Peyer's patch (tissue), 4 donors: Measurements from ENCODE around the gene TSPYL2. TPM values are rescaled to one million over a fixed set of nuclear protein-coding genes. Genes with fewer than 3 reads are reported as not detected.

Experiments
- DNase-seq, 3 donors: peaks; one replicate each; pipeline ENCODE4 v3.0.0-alpha.2; 2017 to 2019
- H3K27ac ChIP-seq, 4 donors: fragments of 200-600 bp; sonication (generic); one replicate each; pipeline ENCODE4 v1.5.1; 2016 to 2019
- H3K27me3 ChIP-seq, 2 donors: fragments of 200-600 bp; sonication (generic); one replicate each; pipeline ENCODE4 v1.5.1; 2019
- H3K36me3 ChIP-seq, 3 donors: fragments of 200-600 bp; sonication (generic); one replicate each; pipeline ENCODE4 v1.5.1; 2016 to 2019
- H3K4me1 ChIP-seq, 4 donors: fragments of 200-600 bp; sonication (generic); one replicate each; pipeline ENCODE4 v1.5.1; 2016 to 2019
- H3K4me3 ChIP-seq, 4 donors: fragments of 200-600 bp; sonication (generic); 1 replicate in 3 of 4; 2 replicates in 1 of 4; pipeline ENCODE4 v1.5.1; 2016 to 2019; ENCODE audit warnings: mild to moderate bottlenecking in 1 of 4
- H3K9me3 ChIP-seq, 4 donors: fragments of 200-600 bp; sonication (generic); one replicate each; pipeline ENCODE4 v1.5.1; 2016 to 2019; ENCODE audit warnings: mild to moderate bottlenecking in 1 of 4
- CTCF ChIP-seq, 6 experiments: fragments of 450-650 bp in 4 of 6; fragments of 200-600 bp in 2 of 6; sonication (generic) in 1 of 6; IDR thresholded peaks; one replicate each; pipeline ENCODE4 v1.5.1; 2017 to 2019; ENCODE audit warnings: antibody characterized with exemption in 6 of 6, mild to moderate bottlenecking in 3 of 6, moderate library complexity in 1 of 6
- POLR2A ChIP-seq, 2 donors: fragments of 450-650 bp; IDR thresholded peaks; one replicate each; pipeline ENCODE4 v1.5.1; 2017; ENCODE audit warnings: antibody characterized with exemption in 2 of 2, mild to moderate bottlenecking in 2 of 2, moderate library complexity in 2 of 2
- total RNA-seq, 4 donors: library from RNA; depleted of rRNA; stranded (reverse); fragments of >200 nt; gene quantifications; one replicate each; pipeline ENCODE4 v1.1.0, GENCODE V29; 2016

The TSPYL2 gene
- total RNA-seq, 4 donors from 2014 or later, result 14.4 to 241 (median 37.1) TPM

DNA sequence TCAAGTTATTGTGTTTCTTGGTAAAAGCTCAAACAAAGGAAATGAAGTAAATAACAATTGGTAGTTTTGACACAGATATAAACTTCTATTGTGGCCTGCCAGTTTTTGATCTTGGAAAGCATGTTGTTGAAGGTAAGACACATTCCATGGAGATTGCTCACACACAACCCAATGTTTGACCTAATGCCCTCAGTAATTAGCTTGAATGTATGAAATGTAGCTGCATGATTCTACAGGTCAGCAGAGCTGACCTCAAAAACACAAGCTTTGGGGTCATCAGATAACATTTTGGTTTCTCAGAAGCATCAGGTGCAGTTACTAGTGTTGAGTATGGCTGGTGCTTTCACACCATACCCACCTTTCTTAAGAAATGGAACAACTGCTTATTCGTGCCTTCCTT is 17.1 kb upstream of the TSPYL2 start:
- Histone ChIP-seq H3K27me3 (no peaks in the 10 kb centered on the region), H3K36me3 (no peaks in the 10 kb centered on the region), H3K9me3 (no peaks in the 10 kb centered on the region), H3K27ac (no peak overlapping the region), H3K4me1 (no peaks in the 10 kb centered on the region), H3K4me3 (no peak overlapping the region)
- DNase-seq, result no peak
- TF ChIP-seq POLR2A (IDR thresholded peaks at IDR 0.05) (no peak), CTCF (IDR thresholded peaks at IDR 0.05) (no peak)

GRCh38 chrX:53071064-53071463 is 11.1 kb upstream of the TSPYL2 start:
- H3K9me3 ChIP-seq, result no peaks in the 10 kb centered on the region
- no peak for DNase-seq
- peak overlapping the region in 2 of 4 donors; percentile 72 to 78 for H3K27ac ChIP-seq
- H3K4me1 ChIP-seq, result no peaks in the 10 kb centered on the region
- H3K36me3 ChIP-seq, result no peaks in the 10 kb centered on the region
- H3K27me3 ChIP-seq, result no peaks in the 10 kb centered on the region
- TF ChIP-seq CTCF (IDR thresholded peaks at IDR 0.05), result no peak
- no peak for TF ChIP-seq POLR2A (IDR thresholded peaks at IDR 0.05)
- no peak overlapping the region for H3K4me3 ChIP-seq

GRCh38 chrX:53071604-53072417 is 10.4 kb upstream of the TSPYL2 start:
- no peaks in the 10 kb centered on the region for H3K4me1 ChIP-seq
- H3K36me3 ChIP-seq, result no peaks in the 10 kb centered on the region
- H3K27me3 ChIP-seq, result no peaks in the 10 kb centered on the region
- H3K9me3 ChIP-seq, result no peaks in the 10 kb centered on the region
- TF ChIP-seq POLR2A (IDR thresholded peaks at IDR 0.05) (no peak), CTCF (IDR thresholded peaks at IDR 0.05) (peak; percentile 45 to 80 (median 67))
- DNase-seq, result peak; percentile 76 to 92 (median 83)
- H3K4me3 ChIP-seq, result peak overlapping the region; percentile 24 to 44 (median 34)
- peak overlapping the region; percentile 65 to 78 (median 72) for H3K27ac ChIP-seq

GRCh38 chrX:53072418-53073114 is 9.6 kb upstream of the TSPYL2 start:
- H3K9me3 ChIP-seq, result no peaks in the 10 kb centered on the region
- TF ChIP-seq POLR2A (IDR thresholded peaks at IDR 0.05) (no peak), CTCF (IDR thresholded peaks at IDR 0.05) (no peak)
- DNase-seq, result no peak
- peak overlapping the region; percentile 66 to 78 (median 72) for H3K27ac ChIP-seq
- peak overlapping the region in 1 of 4 donors; percentile 44 for H3K4me3 ChIP-seq
- no peaks in the 10 kb centered on the region for H3K4me1 ChIP-seq
- no peaks in the 10 kb centered on the region for H3K36me3 ChIP-seq
- no peaks in the 10 kb centered on the region for H3K27me3 ChIP-seq

DNA sequence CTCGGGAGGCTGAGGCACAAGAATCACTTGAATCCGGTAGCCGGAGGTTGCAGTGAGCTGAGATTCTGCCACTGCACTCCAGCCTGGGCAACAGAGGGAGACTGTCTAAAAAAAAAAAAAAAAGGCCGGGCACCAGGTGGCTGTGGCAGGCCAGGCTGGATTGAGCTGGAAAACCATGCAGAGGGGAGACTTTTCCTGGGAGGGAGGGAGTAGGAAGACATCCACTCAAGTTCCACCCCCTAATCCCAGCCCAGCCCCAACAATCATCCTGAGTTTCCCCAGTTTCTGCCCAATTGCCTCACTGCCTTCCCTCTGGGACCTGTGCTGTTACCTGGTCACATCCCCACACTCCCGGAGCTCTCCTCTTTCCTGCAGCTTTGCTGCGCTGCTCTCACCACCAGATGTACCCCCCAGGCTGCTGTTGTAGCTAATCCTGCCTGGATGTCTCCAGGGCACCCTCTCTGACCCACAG is 9.0 kb upstream of the TSPYL2 start:
- H3K9me3 ChIP-seq, result no peaks in the 10 kb centered on the region
- no peak for DNase-seq
- H3K4me3 ChIP-seq, result no peak overlapping the region
- peak overlapping the region; percentile 66 to 78 (median 72) for H3K27ac ChIP-seq
- no peaks in the 10 kb centered on the region for H3K4me1 ChIP-seq
- H3K36me3 ChIP-seq, result no peaks in the 10 kb centered on the region
- no peak for TF ChIP-seq CTCF (IDR thresholded peaks at IDR 0.05)
- TF ChIP-seq POLR2A (IDR thresholded peaks at IDR 0.05), result no peak
- no peaks in the 10 kb centered on the region for H3K27me3 ChIP-seq
